H1 (cell line): Measurements from ENCODE around the gene MAP6. TPM values are rescaled to one million over a fixed set of nuclear protein-coding genes. Genes with fewer than 3 reads are reported as not detected.

Source experiments
- CEBPB ChIP-seq: IDR thresholded peaks from 2 replicates; pipeline ENCODE4 v1.6.1; 2012; ENCODE audit warnings: low read depth, low read length
- EP300 ChIP-seq, 2 experiments: IDR thresholded peaks; 1 replicate in 1 of 2; 2 replicates in 1 of 2; pipeline ENCODE4 v1.6.1; 2011 to 2012; ENCODE audit warnings: low read depth in 2 of 2, low read length in 2 of 2, mild to moderate bottlenecking in 2 of 2, borderline replicate concordance in 1 of 2, inconsistent platforms in 1 of 2, moderate library complexity in 1 of 2
- FOSL1 ChIP-seq: IDR thresholded peaks from 2 replicates; pipeline ENCODE4 v1.6.1; 2011; ENCODE audit warnings: mild to moderate bottlenecking, low read depth, low read length, moderate library complexity; ENCODE audit not compliant: insufficient read depth
- RFX5 ChIP-seq: IDR thresholded peaks from 2 replicates; pipeline ENCODE4 v1.6.1; 2011; ENCODE audit warnings: low read depth, low read length, improper control_type of control experiment, borderline replicate concordance
- SP4 ChIP-seq: IDR thresholded peaks from 2 replicates; pipeline ENCODE4 v1.6.1; 2012; ENCODE audit warnings: low read length, inconsistent platforms
- SUZ12 ChIP-seq: fragments of 200-600 bp; sonication (generic); IDR thresholded peaks from 2 replicates; pipeline ENCODE4 v1.6.1; 2012; ENCODE audit warnings: mild to moderate bottlenecking, inconsistent platforms, low read length, moderate library complexity, mixed read lengths
- TBP ChIP-seq: IDR thresholded peaks from 2 replicates; pipeline ENCODE4 v1.6.1; 2011; ENCODE audit warnings: low read depth, low read length, improper control_type of control experiment
- polyA plus RNA-seq, 7 experiments: library from polyadenylated mRNA; depleted of rRNA in 3 of 7; stranded (reverse) in 5 of 7; unstranded in 2 of 7; fragments of >200 nt in 5 of 7; fragments of 200-250 nt in 2 of 7; gene quantifications; 1 replicate in 5 of 7; 2 replicates in 1 of 7; 4 replicates in 1 of 7; pipeline versions ENCODE4 v1.2.1 to v1.2.3, GENCODE V29; 2011 to 2013; ENCODE audit warnings: missing spikeins in 2 of 7, mixed read lengths in 2 of 7
- total RNA-seq: library from RNA; stranded (reverse); fragmentation: NEBNext Ultra II Directional; extraction: Animal tissue kit (Norgen Biotek cat#: 25700); gene quantifications from 2 replicates; pipeline ENCODE4 v1.2.1, GENCODE V29; 2021
- TF ChIP-seq, protein P1 (sequence below): fragments of 300-600 bp; sonication (generic); IDR thresholded peaks from 2 replicates; pipeline ENCODE4 v1.7.1; 2012; ENCODE audit warnings: low read length, moderate library complexity, mild to moderate bottlenecking, inconsistent platforms; ENCODE audit not compliant: insufficient replicate concordance
- TF ChIP-seq, protein P2 (sequence below): IDR thresholded peaks from 2 replicates; pipeline ENCODE4 v1.6.1; 2012; ENCODE audit warnings: inconsistent platforms
- TF ChIP-seq, protein P3 (sequence below): IDR thresholded peaks from 2 replicates; pipeline ENCODE4 v1.6.1; 2011; ENCODE audit warnings: low read depth, mild to moderate bottlenecking, low read length; ENCODE audit not compliant: insufficient read depth

Gene MAP6
- total and polyA plus RNA-seq, 2 of the 8 experiments (the other 6 are each of a cell fraction or from before 2014, with no cell fraction given) = 0.54 to 0.89 TPM

DNA sequence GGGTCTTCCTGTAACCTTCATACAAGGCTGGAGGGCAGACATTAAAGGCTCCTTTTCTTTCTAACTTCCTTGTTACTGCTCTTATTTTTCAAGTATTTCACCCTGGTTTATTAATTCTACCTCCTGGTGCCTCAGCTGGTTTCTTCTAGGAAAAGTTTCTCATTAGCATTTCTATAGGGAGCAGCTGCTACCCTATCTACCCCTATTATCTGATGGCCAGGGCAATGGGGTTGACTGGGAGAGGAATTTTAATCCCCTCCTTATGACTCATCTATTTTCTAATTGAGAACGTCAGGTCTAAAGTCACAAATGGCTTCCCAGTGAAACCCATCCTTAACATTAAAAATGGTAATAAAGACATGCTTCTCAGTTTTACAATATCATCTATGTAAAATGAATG lies 5.0 kb downstream of the MAP6 start (continued):
- TF ChIP-seq, protein P1, sequence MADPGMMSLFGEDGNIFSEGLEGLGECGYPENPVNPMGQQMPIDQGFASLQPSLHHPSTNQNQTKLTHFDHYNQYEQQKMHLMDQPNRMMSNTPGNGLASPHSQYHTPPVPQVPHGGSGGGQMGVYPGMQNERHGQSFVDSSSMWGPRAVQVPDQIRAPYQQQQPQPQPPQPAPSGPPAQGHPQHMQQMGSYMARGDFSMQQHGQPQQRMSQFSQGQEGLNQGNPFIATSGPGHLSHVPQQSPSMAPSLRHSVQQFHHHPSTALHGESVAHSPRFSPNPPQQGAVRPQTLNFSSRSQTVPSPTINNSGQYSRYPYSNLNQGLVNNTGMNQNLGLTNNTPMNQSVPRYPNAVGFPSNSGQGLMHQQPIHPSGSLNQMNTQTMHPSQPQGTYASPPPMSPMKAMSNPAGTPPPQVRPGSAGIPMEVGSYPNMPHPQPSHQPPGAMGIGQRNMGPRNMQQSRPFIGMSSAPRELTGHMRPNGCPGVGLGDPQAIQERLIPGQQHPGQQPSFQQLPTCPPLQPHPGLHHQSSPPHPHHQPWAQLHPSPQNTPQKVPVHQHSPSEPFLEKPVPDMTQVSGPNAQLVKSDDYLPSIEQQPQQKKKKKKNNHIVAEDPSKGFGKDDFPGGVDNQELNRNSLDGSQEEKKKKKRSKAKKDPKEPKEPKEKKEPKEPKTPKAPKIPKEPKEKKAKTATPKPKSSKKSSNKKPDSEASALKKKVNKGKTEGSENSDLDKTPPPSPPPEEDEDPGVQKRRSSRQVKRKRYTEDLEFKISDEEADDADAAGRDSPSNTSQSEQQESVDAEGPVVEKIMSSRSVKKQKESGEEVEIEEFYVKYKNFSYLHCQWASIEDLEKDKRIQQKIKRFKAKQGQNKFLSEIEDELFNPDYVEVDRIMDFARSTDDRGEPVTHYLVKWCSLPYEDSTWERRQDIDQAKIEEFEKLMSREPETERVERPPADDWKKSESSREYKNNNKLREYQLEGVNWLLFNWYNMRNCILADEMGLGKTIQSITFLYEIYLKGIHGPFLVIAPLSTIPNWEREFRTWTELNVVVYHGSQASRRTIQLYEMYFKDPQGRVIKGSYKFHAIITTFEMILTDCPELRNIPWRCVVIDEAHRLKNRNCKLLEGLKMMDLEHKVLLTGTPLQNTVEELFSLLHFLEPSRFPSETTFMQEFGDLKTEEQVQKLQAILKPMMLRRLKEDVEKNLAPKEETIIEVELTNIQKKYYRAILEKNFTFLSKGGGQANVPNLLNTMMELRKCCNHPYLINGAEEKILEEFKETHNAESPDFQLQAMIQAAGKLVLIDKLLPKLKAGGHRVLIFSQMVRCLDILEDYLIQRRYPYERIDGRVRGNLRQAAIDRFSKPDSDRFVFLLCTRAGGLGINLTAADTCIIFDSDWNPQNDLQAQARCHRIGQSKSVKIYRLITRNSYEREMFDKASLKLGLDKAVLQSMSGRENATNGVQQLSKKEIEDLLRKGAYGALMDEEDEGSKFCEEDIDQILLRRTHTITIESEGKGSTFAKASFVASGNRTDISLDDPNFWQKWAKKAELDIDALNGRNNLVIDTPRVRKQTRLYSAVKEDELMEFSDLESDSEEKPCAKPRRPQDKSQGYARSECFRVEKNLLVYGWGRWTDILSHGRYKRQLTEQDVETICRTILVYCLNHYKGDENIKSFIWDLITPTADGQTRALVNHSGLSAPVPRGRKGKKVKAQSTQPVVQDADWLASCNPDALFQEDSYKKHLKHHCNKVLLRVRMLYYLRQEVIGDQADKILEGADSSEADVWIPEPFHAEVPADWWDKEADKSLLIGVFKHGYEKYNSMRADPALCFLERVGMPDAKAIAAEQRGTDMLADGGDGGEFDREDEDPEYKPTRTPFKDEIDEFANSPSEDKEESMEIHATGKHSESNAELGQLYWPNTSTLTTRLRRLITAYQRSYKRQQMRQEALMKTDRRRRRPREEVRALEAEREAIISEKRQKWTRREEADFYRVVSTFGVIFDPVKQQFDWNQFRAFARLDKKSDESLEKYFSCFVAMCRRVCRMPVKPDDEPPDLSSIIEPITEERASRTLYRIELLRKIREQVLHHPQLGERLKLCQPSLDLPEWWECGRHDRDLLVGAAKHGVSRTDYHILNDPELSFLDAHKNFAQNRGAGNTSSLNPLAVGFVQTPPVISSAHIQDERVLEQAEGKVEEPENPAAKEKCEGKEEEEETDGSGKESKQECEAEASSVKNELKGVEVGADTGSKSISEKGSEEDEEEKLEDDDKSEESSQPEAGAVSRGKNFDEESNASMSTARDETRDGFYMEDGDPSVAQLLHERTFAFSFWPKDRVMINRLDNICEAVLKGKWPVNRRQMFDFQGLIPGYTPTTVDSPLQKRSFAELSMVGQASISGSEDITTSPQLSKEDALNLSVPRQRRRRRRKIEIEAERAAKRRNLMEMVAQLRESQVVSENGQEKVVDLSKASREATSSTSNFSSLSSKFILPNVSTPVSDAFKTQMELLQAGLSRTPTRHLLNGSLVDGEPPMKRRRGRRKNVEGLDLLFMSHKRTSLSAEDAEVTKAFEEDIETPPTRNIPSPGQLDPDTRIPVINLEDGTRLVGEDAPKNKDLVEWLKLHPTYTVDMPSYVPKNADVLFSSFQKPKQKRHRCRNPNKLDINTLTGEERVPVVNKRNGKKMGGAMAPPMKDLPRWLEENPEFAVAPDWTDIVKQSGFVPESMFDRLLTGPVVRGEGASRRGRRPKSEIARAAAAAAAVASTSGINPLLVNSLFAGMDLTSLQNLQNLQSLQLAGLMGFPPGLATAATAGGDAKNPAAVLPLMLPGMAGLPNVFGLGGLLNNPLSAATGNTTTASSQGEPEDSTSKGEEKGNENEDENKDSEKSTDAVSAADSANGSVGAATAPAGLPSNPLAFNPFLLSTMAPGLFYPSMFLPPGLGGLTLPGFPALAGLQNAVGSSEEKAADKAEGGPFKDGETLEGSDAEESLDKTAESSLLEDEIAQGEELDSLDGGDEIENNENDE = peak; percentile 83
- TF ChIP-seq FOSL1 = no peak
- TF ChIP-seq RFX5 = no peak
- TF ChIP-seq, protein P2, sequence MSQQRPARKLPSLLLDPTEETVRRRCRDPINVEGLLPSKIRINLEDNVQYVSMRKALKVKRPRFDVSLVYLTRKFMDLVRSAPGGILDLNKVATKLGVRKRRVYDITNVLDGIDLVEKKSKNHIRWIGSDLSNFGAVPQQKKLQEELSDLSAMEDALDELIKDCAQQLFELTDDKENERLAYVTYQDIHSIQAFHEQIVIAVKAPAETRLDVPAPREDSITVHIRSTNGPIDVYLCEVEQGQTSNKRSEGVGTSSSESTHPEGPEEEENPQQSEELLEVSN = no peak
- TF ChIP-seq SP4 = no peak
- TF ChIP-seq, protein P3, sequence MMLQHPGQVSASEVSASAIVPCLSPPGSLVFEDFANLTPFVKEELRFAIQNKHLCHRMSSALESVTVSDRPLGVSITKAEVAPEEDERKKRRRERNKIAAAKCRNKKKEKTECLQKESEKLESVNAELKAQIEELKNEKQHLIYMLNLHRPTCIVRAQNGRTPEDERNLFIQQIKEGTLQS = no peak
- TF ChIP-seq SUZ12 = no peak
- TF ChIP-seq CEBPB = no peak
- TF ChIP-seq EP300 (IDR thresholded peaks at IDR 0.05; ENCODE audit: borderline replicate concordance in 1 of 2, low read depth in 2 of 2, low read length in 2 of 2) = no peak; a peak in 1 of 3 replicates
- no peak for TF ChIP-seq TBP
